Stimulated activated CD8-positive, alpha-beta memory T cell treated with anti-CD3 and anti-CD28 coated beads, Interleukin-4, amount 100 ng/mL, for 48 hours (primary cell): ENCODE measurements around the gene LCA5.
"Not testable (repeated sequence)": the region's sequence is repeated elsewhere in the genome, so short reads cannot be mapped to it uniquely, and the experiment has no call there.

ENCODE experiments used
- DNase-seq: peaks from one replicate; pipeline ENCODE4 v3.0.0-alpha.2; 2020

The LCA5 gene

DNA sequence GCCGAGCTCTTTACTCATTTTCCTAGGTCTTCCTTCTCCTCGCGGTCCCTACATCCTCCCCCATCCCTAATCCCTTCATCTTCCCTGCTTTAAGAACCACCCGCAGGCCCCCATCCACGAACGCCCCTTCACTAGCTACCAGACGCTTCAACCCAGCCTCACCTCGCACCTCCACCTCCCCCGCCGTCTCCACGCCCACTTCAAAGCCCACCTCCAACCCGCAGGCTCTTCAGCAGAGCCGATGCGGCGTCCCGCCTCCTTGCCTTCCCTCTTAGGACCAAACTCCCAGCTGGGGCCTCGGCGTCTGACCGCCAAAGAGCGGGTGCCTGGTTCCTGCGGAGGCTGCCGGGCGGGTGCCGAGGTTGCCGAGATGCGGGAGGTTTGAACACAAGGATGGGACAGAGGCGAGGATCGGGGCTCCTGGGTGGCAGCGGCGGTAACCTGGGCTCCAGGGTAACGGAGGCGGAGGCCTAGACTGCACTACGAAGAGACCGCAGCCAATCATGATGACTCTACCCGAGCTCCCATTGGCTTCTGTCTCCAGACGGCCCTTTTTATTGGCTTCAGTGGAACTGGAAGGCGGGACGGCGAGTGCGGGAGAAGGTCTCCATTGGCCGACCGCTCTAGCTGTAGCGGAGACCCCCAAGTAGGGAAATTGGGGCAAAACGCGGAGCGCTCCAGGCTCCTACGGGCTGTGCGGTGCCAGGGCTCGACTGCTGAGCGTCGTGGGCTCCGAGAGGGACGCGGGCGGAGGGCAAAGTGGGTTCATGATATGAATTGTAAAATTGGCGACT lies at the start of gene LCA5:
Gene LCA5, minus strand, starts transcription at position 477 of the 794 bp plus-strand sequence. CDS start 18,536 bp downstream, outside the sequence.
- peak; percentile 83 for DNase-seq

DNA sequence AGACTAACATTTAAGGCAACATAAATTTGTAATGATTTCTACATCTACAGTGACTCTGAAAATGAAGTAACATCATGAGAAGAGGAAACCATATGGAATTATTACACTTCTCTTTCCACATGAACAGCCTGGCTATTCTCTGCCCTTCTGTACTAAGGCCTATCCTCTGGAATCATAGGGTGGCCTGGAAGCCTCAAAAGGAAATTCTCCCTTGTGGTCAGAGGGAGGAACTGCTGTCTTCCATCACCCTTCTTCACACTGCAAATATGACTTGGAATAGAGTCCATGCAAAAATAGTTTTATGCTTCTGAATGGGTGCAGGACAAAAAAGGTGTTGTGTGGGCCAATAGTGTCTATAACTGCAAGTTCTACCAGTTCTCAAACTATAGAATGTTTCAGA lies 49.3 kb upstream of the LCA5 start:
- no peak for DNase-seq

DNA sequence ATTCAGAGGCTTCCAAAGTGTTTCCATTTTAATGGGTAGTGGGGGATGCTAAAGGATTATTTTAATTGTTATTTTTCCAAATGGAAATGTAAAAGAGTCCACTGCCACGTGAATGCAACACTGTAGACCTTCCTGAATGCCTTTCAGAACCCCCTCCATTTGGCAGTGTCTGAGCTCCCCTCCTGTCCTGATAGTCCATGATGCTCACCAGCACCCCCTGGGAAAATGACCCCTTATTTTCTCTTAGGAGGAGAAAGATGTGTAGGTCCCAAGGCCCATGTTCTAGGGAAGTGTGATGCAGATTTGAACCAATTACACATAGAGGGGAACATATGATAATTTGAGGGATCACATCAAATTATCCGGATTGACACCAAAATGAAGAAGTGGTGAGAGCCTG lies 47.1 kb upstream of the LCA5 start:
- DNase-seq: no peak

GRCh38 chr6:79577926-79578325 lies 40.7 kb upstream of the LCA5 start:
- DNase-seq: not testable (repeated sequence)

DNA sequence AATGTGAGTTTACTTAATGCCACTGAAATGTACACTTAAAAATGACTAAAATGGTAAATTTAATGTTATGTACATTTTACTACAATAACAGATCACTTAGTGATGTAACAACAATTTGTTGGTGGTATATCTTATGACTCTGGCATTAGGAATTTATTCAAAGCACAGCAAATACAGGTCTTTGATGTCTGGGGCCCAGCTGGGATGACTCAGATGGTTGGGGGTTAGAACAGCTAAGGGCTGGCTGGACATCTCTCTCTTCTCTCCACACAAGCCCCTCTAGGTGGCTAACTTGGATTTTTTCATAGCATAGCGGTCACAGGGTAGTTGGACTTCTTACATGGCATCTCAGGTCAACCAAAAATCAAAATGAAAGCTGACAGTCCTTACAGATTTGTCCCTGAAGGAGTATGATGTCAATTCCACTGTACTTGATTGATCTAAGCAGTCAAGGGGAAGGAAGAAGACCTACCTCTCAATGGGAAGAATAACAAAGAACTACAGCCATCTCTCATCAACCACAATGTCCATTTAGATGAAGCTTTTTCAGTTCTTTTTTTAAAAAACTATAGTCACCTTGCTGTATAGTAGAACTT lies 37.5 kb upstream of the LCA5 start:
- no peak for DNase-seq

DNA sequence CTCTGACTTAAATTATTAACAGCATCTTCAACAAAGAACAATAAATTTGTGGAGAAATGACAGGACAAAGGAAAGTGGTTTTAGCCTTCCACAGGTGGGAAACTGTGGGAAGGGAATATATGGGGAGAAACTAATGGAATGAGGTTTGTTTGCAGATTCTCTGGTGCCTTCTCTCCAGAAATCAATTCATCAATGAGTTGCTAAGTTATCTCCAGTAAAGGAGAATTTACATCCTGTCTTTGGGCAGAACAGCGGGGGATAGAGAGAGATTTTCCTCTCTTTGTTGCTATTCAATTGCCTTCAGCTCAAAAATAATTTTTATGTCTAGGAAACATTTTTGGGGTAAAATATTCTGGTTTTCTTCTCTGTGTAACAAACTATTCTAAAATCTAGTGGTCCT lies 36.9 kb upstream of the LCA5 start:
- no peak for DNase-seq

DNA sequence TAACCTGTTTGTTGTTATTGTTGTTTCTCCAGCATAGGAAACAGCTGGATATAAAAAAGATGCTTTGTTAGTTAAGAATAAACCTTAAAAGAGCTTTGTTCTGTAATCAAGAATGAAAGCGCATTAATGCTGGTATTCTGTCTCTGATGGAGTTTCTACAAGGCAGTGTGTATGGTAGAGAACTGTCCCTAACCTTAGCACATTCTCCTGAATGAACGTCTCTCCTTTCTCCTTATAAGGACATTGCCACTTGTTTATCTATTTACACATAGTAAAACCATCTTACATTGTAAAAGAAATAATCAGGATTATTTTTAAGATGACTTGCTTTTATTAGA lies 33.8 kb upstream of the LCA5 start:
- DNase-seq: no peak

- DNase-seq: no peak
These were observed 33.1 kb upstream of the LCA5 start for GRCh38 chr6:79570129-79571029.

GRCh38 chr6:79568996-79569395 lies 31.8 kb upstream of the LCA5 start:
- DNase-seq: no peak

- no peak for DNase-seq
These were observed 27.4 kb upstream of the LCA5 start for GRCh38 chr6:79564636-79565035.

GRCh38 chr6:79559706-79560105 lies 22.5 kb upstream of the LCA5 start:
- DNase-seq: no peak

DNA sequence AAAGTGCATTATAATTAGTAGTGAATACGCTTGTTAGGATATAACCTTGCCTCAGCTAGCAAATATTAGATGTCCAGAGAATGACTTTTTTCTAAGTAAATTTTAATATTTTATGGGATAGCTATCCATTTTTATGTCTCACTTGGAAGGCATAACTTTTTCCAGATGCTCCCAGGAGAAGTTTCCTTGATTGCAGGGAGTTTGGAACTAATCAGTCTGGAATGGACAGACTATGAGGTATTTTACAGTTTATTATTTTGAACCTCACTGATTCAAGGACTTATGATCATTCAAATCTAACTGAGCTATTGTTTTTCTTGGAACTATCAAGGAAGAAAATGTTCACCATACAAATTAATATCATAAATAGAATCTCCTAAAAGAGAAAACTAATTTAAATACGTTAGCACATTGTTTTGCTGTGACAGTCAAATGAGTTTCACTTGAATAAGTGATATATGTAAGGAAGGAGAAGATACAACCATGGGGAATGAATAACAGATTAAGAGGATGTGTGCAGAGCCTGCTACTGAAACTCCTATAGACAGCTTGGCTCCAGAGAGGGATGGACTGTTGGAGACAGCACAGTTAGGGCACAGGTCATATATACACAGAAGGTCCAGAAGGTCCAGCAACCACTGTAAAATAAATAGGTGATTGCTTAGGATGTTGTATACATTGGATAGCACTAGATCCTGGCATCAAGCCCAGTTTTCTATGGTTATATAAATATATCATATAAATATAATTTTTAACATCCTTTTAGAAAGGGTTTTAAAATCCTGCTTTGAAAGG lies 20.6 kb upstream of the LCA5 start:
- DNase-seq: no peak

GRCh38 chr6:79554305-79554704 lies 17.1 kb upstream of the LCA5 start:
- no peak for DNase-seq

- no peak for DNase-seq
These were observed 14.2 kb upstream of the LCA5 start for GRCh38 chr6:79551401-79551800.

- DNase-seq: no peak
These were observed 11.1 kb upstream of the LCA5 start for GRCh38 chr6:79548304-79548703.

DNA sequence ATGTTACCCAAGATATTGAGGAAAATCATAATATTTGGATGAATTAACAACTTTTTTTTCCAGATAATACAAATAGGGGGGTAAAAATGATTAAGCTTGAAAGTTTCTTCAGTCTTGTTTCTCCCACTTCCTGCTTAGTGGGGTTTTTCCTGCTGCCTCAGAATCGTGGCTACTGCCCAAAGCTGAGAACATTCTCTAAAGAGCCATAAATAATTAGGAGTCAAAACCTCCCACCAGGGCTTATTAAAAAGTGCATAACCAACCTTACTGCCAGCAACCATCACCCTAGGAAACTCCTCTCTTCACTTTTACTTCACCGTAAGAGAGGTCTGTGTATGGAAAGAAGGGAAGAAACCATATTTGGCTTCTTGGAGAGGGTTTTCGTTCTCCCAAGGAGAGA lies 9.0 kb upstream of the LCA5 start:
- no peak for DNase-seq

GRCh38 chr6:79544939-79545450 lies 7.8 kb upstream of the LCA5 start:
- DNase-seq: no peak

DNA sequence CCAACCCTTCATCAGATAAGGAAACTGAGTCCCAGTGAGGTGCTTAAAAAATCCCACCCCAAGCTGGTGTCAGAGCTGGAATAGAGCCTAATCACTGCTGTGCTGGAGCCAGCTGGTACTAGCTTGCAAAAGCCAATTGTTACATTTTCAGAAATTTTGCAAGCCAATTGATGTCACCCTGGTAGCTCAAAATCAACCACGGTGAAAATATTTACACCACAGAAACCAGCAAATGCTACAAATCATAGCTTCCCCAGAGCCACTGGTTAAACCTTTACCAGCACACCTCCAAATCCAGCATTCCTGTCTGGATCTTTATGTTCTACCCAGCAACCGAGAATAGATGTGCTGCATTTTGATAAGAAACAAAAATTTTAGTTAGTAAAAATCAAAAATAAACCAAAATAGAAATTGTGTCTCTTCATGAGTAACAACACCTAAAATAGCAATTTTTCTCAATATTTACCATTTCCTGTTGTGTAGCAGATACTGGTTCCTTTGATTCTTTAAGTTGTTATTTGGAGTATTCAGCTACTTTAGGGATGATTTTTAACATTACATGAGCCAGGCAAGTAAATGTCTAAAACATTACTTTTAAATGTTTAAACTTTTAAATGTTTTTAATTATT lies 7.2 kb upstream of the LCA5 start:
- no peak for DNase-seq

DNA sequence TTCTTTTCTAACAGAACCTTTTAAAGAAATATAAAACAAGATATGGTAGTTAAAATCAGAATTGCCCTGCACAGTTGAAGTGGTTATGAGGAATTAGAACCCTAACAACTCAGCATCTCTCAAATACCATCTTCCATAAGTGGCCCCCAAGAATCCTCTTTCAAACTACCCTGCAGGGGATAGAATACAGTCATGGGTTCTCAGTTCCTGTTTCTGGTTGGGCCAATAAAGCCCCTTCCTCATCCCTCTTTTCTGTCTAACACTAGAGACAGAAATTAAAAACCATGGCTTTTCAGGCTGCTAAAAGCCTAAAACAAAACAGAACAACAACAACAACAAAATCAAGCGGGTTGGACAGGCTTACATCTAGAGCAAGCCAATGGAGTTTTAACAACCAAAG lies 6.7 kb upstream of the LCA5 start:
- no peak for DNase-seq

GRCh38 chr6:79543411-79543810 lies 6.2 kb upstream of the LCA5 start:
- DNase-seq: no peak

GRCh38 chr6:79538106-79538971 lies 1.1 kb upstream of the LCA5 start:
- DNase-seq: no peak
